ENCODE results near the gene MRGPRD.

DNA sequence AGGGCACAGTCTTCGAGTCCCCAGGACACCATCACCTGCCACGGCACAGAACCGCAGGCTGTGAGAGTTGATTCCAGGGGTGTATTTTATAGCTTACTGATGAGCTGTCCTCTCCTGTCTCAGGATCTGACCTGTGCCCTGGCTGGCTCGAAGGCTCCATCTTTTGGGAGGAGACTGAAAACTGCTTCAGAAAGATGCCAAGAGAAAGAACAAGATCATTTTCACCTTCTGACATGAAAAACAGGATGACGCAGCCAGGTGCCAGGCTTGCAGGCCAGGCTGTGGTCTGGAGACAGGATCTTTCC lies 2.2 kb downstream of the MRGPRD start:
- TF ChIP-seq, protein P1, sequence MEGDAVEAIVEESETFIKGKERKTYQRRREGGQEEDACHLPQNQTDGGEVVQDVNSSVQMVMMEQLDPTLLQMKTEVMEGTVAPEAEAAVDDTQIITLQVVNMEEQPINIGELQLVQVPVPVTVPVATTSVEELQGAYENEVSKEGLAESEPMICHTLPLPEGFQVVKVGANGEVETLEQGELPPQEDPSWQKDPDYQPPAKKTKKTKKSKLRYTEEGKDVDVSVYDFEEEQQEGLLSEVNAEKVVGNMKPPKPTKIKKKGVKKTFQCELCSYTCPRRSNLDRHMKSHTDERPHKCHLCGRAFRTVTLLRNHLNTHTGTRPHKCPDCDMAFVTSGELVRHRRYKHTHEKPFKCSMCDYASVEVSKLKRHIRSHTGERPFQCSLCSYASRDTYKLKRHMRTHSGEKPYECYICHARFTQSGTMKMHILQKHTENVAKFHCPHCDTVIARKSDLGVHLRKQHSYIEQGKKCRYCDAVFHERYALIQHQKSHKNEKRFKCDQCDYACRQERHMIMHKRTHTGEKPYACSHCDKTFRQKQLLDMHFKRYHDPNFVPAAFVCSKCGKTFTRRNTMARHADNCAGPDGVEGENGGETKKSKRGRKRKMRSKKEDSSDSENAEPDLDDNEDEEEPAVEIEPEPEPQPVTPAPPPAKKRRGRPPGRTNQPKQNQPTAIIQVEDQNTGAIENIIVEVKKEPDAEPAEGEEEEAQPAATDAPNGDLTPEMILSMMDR (IDR thresholded peaks at IDR 0.05; ENCODE audit: borderline replicate concordance, extremely low read depth, low read length, poor library complexity, severe bottlenecking) = no peak
- TF ChIP-seq EZH2 (IDR thresholded peaks at IDR 0.05; ENCODE audit: borderline replicate concordance, low read depth, low read length, severe bottlenecking) = no peak
